ENCODE data around the gene NEK10.

Gene NEK10

DNA sequence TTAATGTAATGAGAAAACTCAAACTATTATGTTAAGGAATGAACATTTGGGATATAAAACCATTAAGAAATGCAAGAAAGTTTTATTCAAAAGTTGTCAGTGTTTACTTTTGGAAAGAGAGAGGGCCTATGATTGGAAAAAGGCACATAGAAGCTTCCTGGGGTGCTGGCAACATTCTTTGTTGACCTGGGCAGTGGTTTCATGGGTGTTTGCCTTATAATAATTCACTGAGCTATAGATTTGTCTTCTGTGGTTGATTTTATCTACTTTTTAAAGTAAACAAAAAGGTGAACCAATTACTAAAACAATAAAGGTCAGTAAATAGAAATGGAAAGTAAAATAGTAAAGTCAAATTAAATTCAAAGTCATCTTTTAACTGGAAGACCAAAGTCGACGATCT is 308.8 kb downstream of the NEK10 start:
- no peak for DNase-seq (ENCODE audit: low read depth in 2 of 2)
